GM13977 (cell line): Measurements from ENCODE around the gene TBC1D16.

Experiments
- DNase-seq: peaks from one replicate; pipeline ENCODE4 v3.0.0; 2012; ENCODE audit warnings: low spot score
- in situ Hi-C: fragments of 300-500 bp; cut with MboI; formaldehyde crosslinking; loops from one replicate; pipeline ENCODE4 v1.12.0; 2022; ENCODE audit warnings: low sequenced_read_pairs, low pct_unique_long_range_greater_than_20kb, mixed read lengths, inconsistent platforms; ENCODE audit not compliant: unreplicated experiment
- TF ChIP-seq, protein P1 (sequence below): IDR thresholded peaks from 2 replicates; pipeline ENCODE4 v1.5.1; 2012; ENCODE audit warnings: mild to moderate bottlenecking, control low read depth; ENCODE audit not compliant: insufficient read depth; ENCODE audit errors: extremely low read depth, missing control alignments

Gene TBC1D16

DNA sequence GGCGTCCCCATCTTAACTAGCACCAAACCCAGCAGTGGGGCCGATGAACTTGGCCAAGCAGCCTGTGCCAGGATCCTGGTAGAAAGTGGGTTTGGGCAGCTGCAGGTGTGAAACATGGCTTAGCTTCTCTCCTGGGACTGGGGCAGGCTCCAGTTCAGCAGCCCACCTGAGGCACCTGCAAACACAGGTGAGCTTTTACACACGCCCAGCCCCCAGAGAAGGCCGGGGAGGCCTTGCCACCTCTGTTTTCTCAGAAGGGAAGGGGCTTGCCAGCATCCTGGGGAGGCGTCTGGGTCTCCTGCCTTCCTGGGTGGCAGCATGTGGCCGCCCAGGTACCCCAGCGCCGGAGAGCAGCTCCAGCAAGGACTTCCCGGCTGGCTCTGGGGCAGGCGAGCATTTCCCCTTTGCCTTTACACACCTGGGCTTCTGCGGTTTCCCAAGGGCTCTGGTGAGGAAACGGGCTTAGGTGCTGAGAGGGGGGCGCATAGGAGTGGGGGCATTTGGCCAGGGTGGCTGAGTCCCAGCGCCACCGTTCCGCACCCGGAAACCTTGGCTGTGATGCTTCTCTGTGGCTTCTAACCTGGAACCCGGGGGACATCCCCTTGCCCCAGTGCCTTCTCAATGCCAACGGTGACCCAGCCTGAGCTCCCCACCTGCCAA lies 114.8 kb downstream of the TBC1D16 start:
- TF ChIP-seq, protein P1, sequence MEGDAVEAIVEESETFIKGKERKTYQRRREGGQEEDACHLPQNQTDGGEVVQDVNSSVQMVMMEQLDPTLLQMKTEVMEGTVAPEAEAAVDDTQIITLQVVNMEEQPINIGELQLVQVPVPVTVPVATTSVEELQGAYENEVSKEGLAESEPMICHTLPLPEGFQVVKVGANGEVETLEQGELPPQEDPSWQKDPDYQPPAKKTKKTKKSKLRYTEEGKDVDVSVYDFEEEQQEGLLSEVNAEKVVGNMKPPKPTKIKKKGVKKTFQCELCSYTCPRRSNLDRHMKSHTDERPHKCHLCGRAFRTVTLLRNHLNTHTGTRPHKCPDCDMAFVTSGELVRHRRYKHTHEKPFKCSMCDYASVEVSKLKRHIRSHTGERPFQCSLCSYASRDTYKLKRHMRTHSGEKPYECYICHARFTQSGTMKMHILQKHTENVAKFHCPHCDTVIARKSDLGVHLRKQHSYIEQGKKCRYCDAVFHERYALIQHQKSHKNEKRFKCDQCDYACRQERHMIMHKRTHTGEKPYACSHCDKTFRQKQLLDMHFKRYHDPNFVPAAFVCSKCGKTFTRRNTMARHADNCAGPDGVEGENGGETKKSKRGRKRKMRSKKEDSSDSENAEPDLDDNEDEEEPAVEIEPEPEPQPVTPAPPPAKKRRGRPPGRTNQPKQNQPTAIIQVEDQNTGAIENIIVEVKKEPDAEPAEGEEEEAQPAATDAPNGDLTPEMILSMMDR: no peak
- DNase-seq: no peak
- in situ Hi-C loops: no loop called here

- in situ Hi-C loops: no loop called here
- TF ChIP-seq, protein P1: no peak
- no peak for DNase-seq
Observed at GRCh38 chr17:79919862-79920720, 115.6 kb downstream of the TBC1D16 start.

- in situ Hi-C loops: no loop called here
Observed at GRCh38 chr17:79919164-79919585, 116.5 kb downstream of the TBC1D16 start.

GRCh38 chr17:79918581-79919163 lies 117.0 kb downstream of the TBC1D16 start:
- TF ChIP-seq, protein P1: no peak
- in situ Hi-C loops: no loop called here
- DNase-seq: no peak

More at GRCh38 chr17:79919164-79919585, 116.5 kb downstream of the TBC1D16 start:
- no peak for DNase-seq
- TF ChIP-seq, protein P1: no peak

- no peak for DNase-seq
- in situ Hi-C loops: no loop called here
- TF ChIP-seq, protein P1: no peak
Observed at GRCh38 chr17:79917902-79918484, 117.7 kb downstream of the TBC1D16 start.
